Right lobe of liver (tissue), 6 donors: Measurements from ENCODE around the gene UBE3D. TPM values are rescaled to one million over a fixed set of nuclear protein-coding genes. Genes with fewer than 3 reads are reported as not detected.

Experiments
- ATAC-seq, 4 donors: fragments of 200-7000 bp; cut with Tn5 transposase; one replicate each; pipeline ENCODE4 v1.9.1; 2020; ENCODE audit warnings: mild to moderate bottlenecking in 4 of 4, moderate library complexity in 4 of 4
- DNase-seq, 3 donors: peaks; one replicate each; pipeline ENCODE4 v3.0.0-alpha.2; 2020
- H3K27ac ChIP-seq, 3 donors: fragments of 200-600 bp; one replicate each; pipeline ENCODE4 v1.8.0; 2022
- H3K27me3 ChIP-seq, 2 donors: fragments of 200-600 bp; one replicate each; pipeline ENCODE4 v1.8.0; 2022
- H3K36me3 ChIP-seq, 4 donors: fragments of 200-600 bp; sonication (generic) in 1 of 4; one replicate each; pipeline versions ENCODE4 v1.5.1 to v1.8.0; 2017 to 2022; ENCODE audit warnings: control low read depth in 1 of 4
- H3K4me1 ChIP-seq, 4 donors: fragments of 200-600 bp; sonication (generic) in 1 of 4; one replicate each; pipeline versions ENCODE4 v1.5.1 to v1.8.0; 2017 to 2022; ENCODE audit warnings: control low read depth in 1 of 4
- H3K4me3 ChIP-seq, 3 donors: fragments of 200-600 bp; one replicate each; pipeline ENCODE4 v1.8.0; 2022
- H3K9me3 ChIP-seq, 4 donors: fragments of 200-600 bp; sonication (generic) in 1 of 4; one replicate each; pipeline versions ENCODE4 v1.5.1 to v1.8.0; 2017 to 2022; ENCODE audit warnings: control low read depth in 1 of 4
- POLR2A ChIP-seq: fragments of 450-650 bp; IDR thresholded peaks from one replicate; pipeline ENCODE4 v1.6.1; 2017; ENCODE audit warnings: antibody characterized with exemption, mild to moderate bottlenecking
- WGBS: methylation state at CpG from one replicate; pipeline ENCODE4 v1.1.6; 2018; ENCODE audit warnings: low coverage, low lambda C conversion rate; ENCODE audit not compliant: insufficient coverage; ENCODE audit errors: missing lambda C conversion rate; 5-methylcytosine and 5-hydroxymethylcytosine counted together
- intact Hi-C, 2 donors: fragments of 100-400 bp; cut with DNase I; formaldehyde crosslinking; loops; one replicate each; pipeline versions ENCODE4 v1.11.2 to v1.14.1; 2022
- total RNA-seq, 6 experiments: library from RNA; depleted of rRNA in 2 of 6; stranded (reverse); fragments of >200 nt in 2 of 6; fragmentation: NEBNext Ultra II Directional in 3 of 6; extraction: Animal tissue kit (Norgen Biotek cat#: 25700) in 3 of 6; gene quantifications; one replicate each; pipeline versions ENCODE4 v1.1.0 to v1.2.4, GENCODE V29; 2016 to 2023
- TF ChIP-seq, protein P1 (sequence below), 4 donors: fragments of 200-600 bp in 3 of 4; fragments of 450-650 bp in 1 of 4; IDR thresholded peaks; one replicate each; pipeline versions ENCODE4 v1.5.1 to v1.8.0; 2016 to 2022; ENCODE audit warnings: antibody characterized with exemption in 4 of 4, mild to moderate bottlenecking in 2 of 4
- donor health status: DM: no; HTN: yes; CAD: no.
- donor health status: DM: no; HTN: no; CAD: no.
- donor health status: DM: no; HTN: no; CAD: no.
- donor health status: DM: no; HTN: yes; CAD: no.
- donor health status: DM: no; HTN: yes; CAD: no.

Gene UBE3D
- total RNA-seq, 6 experiments from 2014 or later, result 1.6 to 4.8 (median 2.1) TPM

DNA sequence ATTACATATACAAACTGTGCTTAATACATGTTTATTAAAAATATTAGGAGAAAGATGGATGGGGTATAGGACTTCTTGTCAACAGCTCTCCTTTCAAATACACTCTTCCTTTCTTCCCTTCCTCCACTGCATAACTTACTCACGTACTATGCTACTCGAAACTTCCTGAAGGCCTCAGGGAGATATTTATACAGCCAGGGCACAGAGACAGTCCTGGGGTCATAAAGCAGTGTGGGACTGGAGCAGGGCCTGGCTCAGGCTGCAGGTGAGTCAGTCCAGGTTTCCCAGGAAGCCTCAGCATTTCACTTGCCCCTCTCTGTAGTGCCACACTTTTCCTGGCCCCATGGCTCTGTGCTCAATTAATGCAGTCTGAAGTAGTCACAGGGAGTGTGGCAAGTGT is 157.0 kb downstream of the UBE3D start:
- H3K4me3 ChIP-seq, result no peak overlapping the region
- intact Hi-C loops, result no loop called here
- DNase-seq (no peak), ATAC-seq (no peak)
- no peaks in the 10 kb centered on the region for H3K36me3 ChIP-seq
- H3K4me1 ChIP-seq, result no peaks in the 10 kb centered on the region
- H3K9me3 ChIP-seq, result no peaks in the 10 kb centered on the region
- no peak overlapping the region for H3K27ac ChIP-seq
- no peaks in the 10 kb centered on the region for H3K27me3 ChIP-seq
- WGBS, result 94% methylated on average over 2 of the region's 2 CpGs
- TF ChIP-seq, protein P1, sequence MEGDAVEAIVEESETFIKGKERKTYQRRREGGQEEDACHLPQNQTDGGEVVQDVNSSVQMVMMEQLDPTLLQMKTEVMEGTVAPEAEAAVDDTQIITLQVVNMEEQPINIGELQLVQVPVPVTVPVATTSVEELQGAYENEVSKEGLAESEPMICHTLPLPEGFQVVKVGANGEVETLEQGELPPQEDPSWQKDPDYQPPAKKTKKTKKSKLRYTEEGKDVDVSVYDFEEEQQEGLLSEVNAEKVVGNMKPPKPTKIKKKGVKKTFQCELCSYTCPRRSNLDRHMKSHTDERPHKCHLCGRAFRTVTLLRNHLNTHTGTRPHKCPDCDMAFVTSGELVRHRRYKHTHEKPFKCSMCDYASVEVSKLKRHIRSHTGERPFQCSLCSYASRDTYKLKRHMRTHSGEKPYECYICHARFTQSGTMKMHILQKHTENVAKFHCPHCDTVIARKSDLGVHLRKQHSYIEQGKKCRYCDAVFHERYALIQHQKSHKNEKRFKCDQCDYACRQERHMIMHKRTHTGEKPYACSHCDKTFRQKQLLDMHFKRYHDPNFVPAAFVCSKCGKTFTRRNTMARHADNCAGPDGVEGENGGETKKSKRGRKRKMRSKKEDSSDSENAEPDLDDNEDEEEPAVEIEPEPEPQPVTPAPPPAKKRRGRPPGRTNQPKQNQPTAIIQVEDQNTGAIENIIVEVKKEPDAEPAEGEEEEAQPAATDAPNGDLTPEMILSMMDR (IDR thresholded peaks at IDR 0.05), result no peak
- TF ChIP-seq POLR2A, result no peak

DNA sequence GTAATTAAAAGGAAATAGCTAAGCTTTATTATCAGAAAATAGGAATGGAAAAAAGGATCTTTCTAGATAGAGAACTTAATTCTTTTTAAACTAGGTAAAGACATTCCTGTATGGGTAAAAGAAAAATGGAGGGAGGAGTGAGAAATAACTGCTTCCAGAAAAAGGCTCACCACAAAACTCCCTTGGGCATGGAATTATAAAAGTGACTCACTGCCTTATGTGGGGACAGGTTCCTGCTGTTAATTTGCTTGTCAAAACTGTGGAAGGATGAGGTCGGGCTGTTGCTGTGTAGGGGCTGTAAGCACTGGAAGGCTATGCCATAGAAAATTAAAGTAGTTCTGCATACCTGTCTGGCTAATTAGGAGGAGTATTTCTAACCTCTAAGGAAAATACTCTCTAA is 158.7 kb downstream of the UBE3D start:
- ATAC-seq, result no peak
- no peak overlapping the region for H3K27ac ChIP-seq
- TF ChIP-seq POLR2A, result no peak
- TF ChIP-seq, protein P1 (IDR thresholded peaks at IDR 0.05), result no peak
- WGBS, result 60% methylated on average over 1 of the region's 1 CpG
- no peaks in the 10 kb centered on the region for H3K4me1 ChIP-seq
- no peaks in the 10 kb centered on the region for H3K27me3 ChIP-seq
- no peaks in the 10 kb centered on the region for H3K36me3 ChIP-seq
- DNase-seq, result no peak
- H3K4me3 ChIP-seq, result no peak overlapping the region
- H3K9me3 ChIP-seq, result no peaks in the 10 kb centered on the region
- intact Hi-C loops, result no loop called here

DNA sequence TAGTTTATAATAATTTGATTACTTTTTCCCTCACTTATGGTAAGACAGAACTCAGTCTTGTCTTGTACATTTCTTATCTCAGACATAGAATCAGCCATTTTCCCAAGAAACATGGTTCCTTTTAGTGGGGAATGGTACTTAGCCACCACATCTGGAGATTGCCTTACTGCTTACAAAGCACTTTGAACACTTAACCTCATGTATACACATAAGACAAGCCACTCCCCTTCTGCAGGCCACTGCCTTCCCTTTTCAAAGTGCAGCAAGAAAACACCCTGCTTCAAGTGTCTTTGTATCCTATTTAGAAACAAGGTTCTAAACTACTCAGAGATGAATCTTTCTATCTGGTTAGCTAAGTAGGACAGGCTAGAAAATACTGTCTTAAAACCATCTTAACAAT is 159.2 kb downstream of the UBE3D start:
- Histone ChIP-seq H3K4me3 (no peak overlapping the region), H3K4me1 (no peaks in the 10 kb centered on the region), H3K27ac (no peak overlapping the region), H3K36me3 (no peaks in the 10 kb centered on the region), H3K9me3 (no peaks in the 10 kb centered on the region), H3K27me3 (no peaks in the 10 kb centered on the region)
- no peak for DNase-seq
- TF ChIP-seq, protein P1 (IDR thresholded peaks at IDR 0.05), result no peak
- TF ChIP-seq POLR2A, result no peak
- intact Hi-C loops, result no loop called here
- no peak for ATAC-seq

DNA sequence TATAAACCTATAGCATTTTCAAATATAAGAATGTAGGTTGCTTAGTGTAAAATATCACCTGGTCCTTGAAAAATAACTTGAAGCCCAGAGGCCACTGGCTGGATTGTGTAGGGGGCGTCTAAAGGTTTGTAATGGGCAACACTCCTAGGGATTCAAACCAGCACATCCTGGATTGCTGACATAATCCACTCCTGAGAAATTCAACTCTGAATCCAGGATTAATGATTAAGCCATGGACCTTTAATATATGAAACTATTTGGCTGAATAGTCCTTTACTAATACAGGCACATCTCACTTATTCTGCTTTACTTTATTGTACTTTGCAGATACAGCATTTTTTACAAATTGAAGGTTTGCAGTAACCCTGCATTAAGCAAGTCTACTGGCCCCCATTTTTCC is 160.8 kb downstream of the UBE3D start:
- H3K4me3 ChIP-seq, result no peak overlapping the region
- H3K9me3 ChIP-seq, result no peaks in the 10 kb centered on the region
- H3K27ac ChIP-seq, result no peak overlapping the region
- DNase-seq (no peak), ATAC-seq (peak; percentile 40 to 73 (median 48))
- H3K36me3 ChIP-seq, result no peaks in the 10 kb centered on the region
- TF ChIP-seq POLR2A, result no peak
- TF ChIP-seq, protein P1 (IDR thresholded peaks at IDR 0.05), result no peak
- 50% methylated on average over 1 of the region's 1 CpG for WGBS
- intact Hi-C loops, result no loop called here
- H3K27me3 ChIP-seq, result no peaks in the 10 kb centered on the region
- H3K4me1 ChIP-seq, result no peaks in the 10 kb centered on the region

DNA sequence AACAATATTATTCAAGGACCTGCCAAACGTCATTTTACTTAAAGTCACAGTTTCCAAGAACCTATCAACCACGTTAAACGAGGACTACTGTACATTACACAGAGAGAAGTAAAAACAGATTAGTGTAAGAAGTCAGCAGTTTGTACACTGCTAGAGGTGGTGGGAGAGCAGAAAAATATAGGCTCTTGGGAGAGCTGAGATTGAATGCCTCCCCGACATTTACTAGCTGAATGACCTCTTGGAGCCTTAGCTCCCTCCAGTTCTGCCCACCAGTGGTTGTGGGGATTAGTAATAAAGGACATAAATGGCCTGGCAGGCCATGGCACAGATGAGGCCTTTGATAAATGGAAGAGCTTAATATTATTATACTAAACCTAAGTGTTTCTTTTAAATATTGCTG is 161.4 kb downstream of the UBE3D start:
- Histone ChIP-seq H3K36me3 (no peaks in the 10 kb centered on the region), H3K27me3 (no peaks in the 10 kb centered on the region), H3K4me1 (no peaks in the 10 kb centered on the region), H3K4me3 (no peak overlapping the region), H3K27ac (no peak overlapping the region), H3K9me3 (no peaks in the 10 kb centered on the region)
- DNase-seq (no peak), ATAC-seq (no peak)
- intact Hi-C loops, result no loop called here
- 82% methylated on average over 4 of the region's 4 CpGs for WGBS
- no peak for TF ChIP-seq POLR2A
- TF ChIP-seq, protein P1 (IDR thresholded peaks at IDR 0.05), result no peak
